Esophagus squamous epithelium (tissue), 4 donors: ENCODE measurements around the gene SLC12A4.

Experiments used
- CTCF ChIP-seq, 6 experiments: fragments of 450-650 bp in 4 of 6; fragments of 200-600 bp in 2 of 6; sonication (generic) in 2 of 6; IDR thresholded peaks; one replicate each; pipeline ENCODE4 v1.5.1; 2016 to 2019; ENCODE audit warnings: antibody characterized with exemption in 6 of 6, mild to moderate bottlenecking in 4 of 6, moderate library complexity in 4 of 6
- POLR2A ChIP-seq, 4 donors: fragments of 450-650 bp; IDR thresholded peaks; one replicate each; pipeline ENCODE4 v1.6.1; 2017; ENCODE audit warnings: antibody characterized with exemption in 4 of 4, mild to moderate bottlenecking in 4 of 4, moderate library complexity in 3 of 4

GRCh38 chr16:67926181-67926750 is 42.2 kb downstream of the SLC12A4 start:
- TF ChIP-seq CTCF (IDR thresholded peaks at IDR 0.05) (peak in 1 of 6 experiments; percentile 27), POLR2A (IDR thresholded peaks at IDR 0.05) (no peak)
